Fibroblast of peridontal ligament (primary cell): ENCODE data around the gene OTOA.
"Not testable (repeated sequence)": the region's sequence is repeated elsewhere in the genome, so short reads cannot be mapped to it uniquely, and the experiment has no call there.

Source experiments
- DNase-seq: peaks from one replicate; pipeline ENCODE4 v3.0.0-alpha.2; 2010; ENCODE audit errors: extremely low read depth

Gene OTOA

GRCh38 chr16:21641916-21642315, 21.9 kb upstream of the OTOA start:
- no peak for DNase-seq

DNA sequence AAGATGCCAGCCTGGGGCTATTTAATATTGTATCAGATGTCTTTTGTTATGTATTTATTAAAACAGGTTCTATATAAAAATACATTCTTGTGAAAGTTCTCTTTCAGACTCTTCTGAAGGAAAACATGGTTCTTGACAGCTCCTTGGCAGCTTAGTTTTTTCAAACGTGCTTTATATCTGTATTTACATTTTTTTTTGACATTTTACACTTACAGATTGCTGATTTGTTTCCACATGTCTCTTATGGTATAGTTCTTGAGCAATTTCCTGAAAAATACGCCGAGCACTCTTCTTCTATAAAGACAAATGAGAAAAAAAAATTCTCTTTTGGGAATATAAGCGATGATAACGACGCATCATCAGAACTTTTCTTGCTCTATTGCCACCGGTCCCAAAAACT, 20.9 kb upstream of the OTOA start:
- DNase-seq, result no peak

DNA sequence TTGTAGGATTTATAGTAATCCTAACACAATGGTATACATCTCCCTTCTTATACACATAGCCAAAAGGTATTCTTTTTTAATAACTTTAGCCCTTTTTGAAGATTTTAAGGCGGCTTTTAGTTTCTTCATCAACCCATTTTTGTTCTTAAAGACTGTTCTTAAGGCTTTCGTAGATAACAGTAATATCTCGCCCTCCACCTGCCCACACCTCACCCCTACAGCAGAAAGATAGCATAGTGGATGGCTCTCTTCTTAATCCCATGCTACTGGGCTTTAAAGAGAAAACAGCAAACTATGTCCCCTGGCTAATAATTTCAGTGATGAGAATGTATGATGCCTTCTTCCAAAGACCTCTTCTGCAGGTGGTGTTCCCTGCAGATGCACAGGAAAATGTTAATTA, 20.0 kb upstream of the OTOA start:
- no peak for DNase-seq

GRCh38 chr16:21644674-21645073, 19.1 kb upstream of the OTOA start:
- DNase-seq, result no peak

GRCh38 chr16:21645261-21645721, 18.5 kb upstream of the OTOA start:
- peak; percentile 77 for DNase-seq

- DNase-seq, result peak; percentile 29
Measured at GRCh38 chr16:21646091-21646490, 17.7 kb upstream of the OTOA start.

DNA sequence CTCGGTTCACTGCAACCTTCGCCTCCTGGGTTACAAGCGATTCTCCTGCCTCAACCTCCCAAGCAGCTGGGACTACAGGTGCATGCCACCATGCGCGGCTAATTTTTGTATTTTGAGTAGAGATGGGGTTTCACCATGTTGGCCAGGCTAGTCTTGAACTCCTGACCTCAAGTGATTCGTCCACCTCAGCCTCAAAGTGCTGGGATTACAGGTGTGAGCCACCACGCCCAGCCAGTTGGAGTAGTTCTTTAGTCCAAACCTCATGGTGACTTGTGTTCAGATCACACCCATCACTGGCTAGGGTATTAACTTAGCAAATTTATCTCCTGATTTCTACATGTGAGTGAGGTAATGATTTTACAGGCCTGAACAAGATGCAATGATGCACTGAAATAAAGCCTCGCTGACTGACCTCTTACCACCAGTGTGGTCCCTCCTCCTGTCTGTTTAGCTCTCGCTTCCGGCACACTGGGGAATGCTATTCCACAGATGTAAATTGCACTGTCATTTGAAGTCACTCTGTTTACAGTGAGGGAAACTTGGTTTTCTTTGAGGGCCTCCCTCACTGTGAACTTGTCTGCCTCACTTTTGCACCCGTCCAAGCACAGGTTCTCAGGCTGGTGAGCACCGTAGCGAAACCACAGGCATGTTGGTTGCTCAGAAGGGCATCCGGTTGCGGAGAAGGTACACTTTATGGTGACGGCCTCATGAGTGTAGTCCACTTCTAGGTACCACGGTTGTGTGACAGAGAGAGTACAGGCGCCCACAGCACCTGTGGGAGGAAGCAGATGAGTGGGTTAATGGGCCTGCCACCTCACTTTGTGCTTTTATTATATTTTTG, 16.8 kb upstream of the OTOA start:
- DNase-seq, result no peak

GRCh38 chr16:21647562-21648164, 16.1 kb upstream of the OTOA start:
- no peak for DNase-seq

- DNase-seq, result not testable (repeated sequence)
Measured at GRCh38 chr16:21649826-21650406, 13.9 kb upstream of the OTOA start.

GRCh38 chr16:21650521-21650920, 13.2 kb upstream of the OTOA start:
- peak; percentile 25 for DNase-seq

- no peak for DNase-seq
Measured at GRCh38 chr16:21651515-21651914, 12.3 kb upstream of the OTOA start.

- no peak for DNase-seq
Measured at GRCh38 chr16:21652453-21652852, 11.3 kb upstream of the OTOA start, which contains the start of gene IGSF6. TSS of gene IGSF6 (minus strand) at chr16:21652608. CDS start at chr16:21652598, 10 bp downstream.

DNA sequence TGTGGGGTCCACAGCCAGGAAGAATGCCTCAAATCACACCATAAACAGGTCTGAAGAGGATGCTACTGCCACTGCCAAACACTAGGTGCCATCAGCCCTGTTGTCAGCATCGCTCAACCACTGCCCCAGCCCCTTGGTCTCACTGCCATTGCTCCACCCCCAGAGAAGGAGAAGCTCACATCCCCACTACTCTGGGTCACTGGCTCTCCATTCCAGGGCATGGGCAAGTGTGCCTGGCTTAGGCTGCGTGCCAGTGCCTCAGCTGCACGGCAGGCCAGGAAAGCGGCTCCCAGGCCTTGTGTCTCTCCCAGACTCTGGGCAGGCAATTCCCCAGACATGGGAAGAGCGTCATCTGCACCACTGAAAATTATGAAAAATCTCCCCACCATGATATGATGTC, 10.2 kb upstream of the OTOA start:
- no peak for DNase-seq

GRCh38 chr16:21654466-21654865, 9.3 kb upstream of the OTOA start:
- DNase-seq, result no peak

GRCh38 chr16:21654881-21655280, 8.9 kb upstream of the OTOA start:
- DNase-seq, result no peak

DNA sequence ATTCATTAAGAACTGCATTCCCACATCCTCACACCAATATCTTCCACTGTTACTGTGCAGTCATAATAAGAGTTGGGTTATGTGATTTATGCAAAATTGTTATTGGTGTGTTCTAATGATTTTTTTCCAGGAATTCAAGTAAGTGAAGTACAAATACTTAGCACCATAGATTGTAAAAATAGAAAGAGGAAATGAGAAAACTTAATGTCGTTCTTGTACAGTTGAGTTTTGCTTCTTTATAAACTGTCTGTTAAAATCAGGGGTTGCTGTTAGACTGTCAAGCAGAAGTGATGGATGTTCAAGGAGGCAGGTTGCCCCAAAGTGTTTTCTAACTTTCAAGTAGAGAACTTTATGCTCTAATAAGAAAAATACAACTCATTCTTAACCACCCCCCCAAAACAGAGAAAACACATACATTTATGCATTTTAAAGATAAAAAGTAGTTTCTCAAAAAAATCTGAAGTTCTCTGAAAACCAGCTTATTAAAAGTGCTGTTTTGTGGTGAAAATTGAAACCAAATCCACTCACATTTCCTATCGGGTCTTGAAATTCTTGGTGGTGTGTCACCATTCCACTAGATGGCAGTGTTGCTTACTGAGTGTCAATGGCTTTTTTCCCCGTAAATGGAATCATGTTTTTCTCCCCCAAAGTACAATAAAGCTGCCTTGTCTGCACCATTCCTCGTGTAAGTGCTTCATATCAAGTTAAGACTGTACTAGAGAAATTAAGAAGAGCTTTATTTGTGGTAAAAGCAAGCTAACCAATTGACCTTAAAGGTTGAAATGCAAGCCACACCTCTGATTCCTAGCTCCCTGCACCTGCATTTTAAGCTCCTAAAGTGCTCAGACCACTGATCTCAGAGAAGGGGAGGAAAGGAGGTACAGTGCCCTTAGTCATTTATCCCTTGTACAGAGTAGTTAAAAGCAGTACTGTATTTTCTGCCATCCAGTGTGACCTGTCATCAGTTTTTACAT, 6.7 kb upstream of the OTOA start:
- peak; percentile 81 for DNase-seq

- no peak for DNase-seq
Measured at GRCh38 chr16:21659124-21659523, 4.6 kb upstream of the OTOA start.

GRCh38 chr16:21664801-21665492, 1.2 kb downstream of the OTOA start:
- no peak for DNase-seq

DNA sequence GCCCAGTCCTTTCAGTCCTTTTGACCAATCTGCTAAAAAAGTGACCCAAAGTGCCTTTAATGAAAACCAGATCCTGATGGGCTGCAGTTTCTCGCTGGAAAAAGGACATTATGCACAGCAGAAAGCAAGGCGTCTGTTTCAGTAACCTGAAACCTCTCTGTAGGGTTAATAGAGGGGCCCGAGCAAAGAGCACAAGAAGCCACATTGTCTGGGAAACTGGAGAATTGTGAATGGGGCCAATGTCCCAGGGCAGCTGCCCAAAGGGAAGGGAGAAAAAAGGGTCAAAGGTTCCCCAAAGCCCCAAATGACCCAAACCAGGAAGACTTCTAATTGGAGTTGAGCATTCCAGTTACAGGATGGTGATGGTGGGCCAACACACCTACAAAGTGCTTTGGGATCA, 3.0 kb downstream of the OTOA start:
- DNase-seq, result no peak

GRCh38 chr16:21667575-21667974, 3.8 kb downstream of the OTOA start:
- DNase-seq, result no peak

- DNase-seq, result no peak
Measured at GRCh38 chr16:21673469-21673868, 9.7 kb downstream of the OTOA start.
